ENCODE measurements around the gene PCBP3. TPM values are rescaled to one million over a fixed set of nuclear protein-coding genes. Genes with fewer than 3 reads are reported as not detected.
"Not testable (repeated sequence)": the region's sequence is repeated elsewhere in the genome, so short reads cannot be mapped to it uniquely, and the experiment has no call there.

The PCBP3 gene
- total RNA-seq, 8 experiments from 2014 or later = 2.5 to 20.9 (median 10.0) TPM

DNA sequence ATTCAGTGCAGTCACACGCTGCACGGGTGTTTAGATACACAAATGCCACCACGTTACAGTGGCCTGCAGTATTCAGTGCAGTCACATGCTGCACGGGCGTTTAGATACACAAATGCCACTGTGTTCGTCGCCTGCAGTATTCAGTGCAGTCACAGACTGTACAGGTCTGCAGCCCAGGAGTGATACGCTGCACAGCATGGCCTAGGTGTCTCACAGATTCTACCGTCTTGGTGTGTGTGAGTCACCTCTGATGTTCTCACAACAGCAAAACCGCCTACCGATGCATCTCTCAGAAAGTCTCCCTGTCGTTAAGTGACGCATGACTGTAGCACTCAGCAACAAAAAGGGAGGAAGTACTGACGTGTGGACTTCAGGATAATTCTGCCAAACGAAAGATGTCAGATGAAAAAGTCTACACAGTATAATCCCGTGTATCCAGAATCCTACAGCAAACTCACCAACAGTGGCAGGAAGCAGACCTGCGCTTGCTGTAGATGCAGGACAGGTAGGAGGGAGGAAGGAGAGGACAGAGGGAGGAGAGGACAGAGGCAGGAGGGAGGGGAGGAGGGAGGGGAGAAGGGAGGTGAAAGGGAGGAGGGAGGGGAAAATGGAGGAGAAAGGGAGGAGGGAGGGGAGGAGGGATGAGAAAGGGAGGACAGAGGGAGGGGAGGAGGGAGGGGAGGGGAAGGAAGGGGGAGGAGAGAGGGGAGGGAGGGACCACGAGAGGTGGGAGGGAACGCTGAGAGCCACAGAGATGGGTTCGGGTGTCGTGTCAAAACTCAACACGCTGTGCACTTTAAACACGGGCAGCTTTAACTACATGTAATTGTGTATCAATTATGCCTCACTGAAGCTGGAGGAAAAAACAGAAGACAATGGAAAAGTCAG lies 36.3 kb upstream of the PCBP3 start:
- H3K27ac ChIP-seq = no peak overlapping the region
- in situ Hi-C loops (cut with MboI; ENCODE audit: low pct_unique_long_range_greater_than_20kb in 2 of 9, low sequenced_read_pairs in 9 of 9, unreplicated experiment in 9 of 9) = no loop called here
- WGBS, 10 experiments = 38 to 81% (median 72%) methylated on average over 4 to 9 of the region's 23 CpGs; no CpG with 5 or more reads in 4 of the 10 experiments

DNA sequence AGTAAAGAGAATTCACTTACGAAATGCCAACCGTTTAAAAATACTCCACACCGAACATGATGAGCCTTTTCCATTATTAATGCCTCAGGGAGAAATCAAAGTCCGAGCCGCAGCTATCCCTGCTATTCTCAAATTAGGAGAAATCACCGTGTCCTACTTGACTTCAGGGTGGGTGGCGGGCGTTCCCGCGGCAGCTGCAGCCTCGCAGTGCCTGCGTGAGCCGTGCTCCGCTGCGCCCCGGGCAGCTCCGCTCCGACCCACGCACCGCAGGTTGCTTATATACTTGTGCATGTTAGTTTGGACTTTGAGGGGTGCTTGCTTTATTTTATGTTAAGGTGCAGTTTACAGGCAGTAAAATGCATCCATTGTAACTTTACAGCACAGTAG lies 35.6 kb upstream of the PCBP3 start:
- ATAC-seq (replicated peaks in 6 of 8) = no peak
- in situ Hi-C loops (cut with MboI; ENCODE audit: low pct_unique_long_range_greater_than_20kb in 2 of 9, low sequenced_read_pairs in 9 of 9, unreplicated experiment in 9 of 9) = no loop called here
- no peaks in the 10 kb centered on the region for H3K4me1 ChIP-seq (replicated peaks in 1 of 2)
- H3K4me3 ChIP-seq = no peak overlapping the region
- no peak overlapping the region for H3K27ac ChIP-seq
- 48 to 90% (median 78%) methylated on average over 1 to 20 of the region's 20 CpGs; no CpG with 5 or more reads in 2 of the 10 experiments for WGBS, 10 experiments

More for the DNA sequence above, 36.3 kb upstream of the PCBP3 start:
- peak in 5 of 8 experiments; percentile 73 to 86 (median 81) for ATAC-seq (replicated peaks in 6 of 8)
- Histone ChIP-seq H3K4me1 (replicated peaks in 1 of 2) (no peaks in the 10 kb centered on the region), H3K4me3 (no peak overlapping the region)

DNA sequence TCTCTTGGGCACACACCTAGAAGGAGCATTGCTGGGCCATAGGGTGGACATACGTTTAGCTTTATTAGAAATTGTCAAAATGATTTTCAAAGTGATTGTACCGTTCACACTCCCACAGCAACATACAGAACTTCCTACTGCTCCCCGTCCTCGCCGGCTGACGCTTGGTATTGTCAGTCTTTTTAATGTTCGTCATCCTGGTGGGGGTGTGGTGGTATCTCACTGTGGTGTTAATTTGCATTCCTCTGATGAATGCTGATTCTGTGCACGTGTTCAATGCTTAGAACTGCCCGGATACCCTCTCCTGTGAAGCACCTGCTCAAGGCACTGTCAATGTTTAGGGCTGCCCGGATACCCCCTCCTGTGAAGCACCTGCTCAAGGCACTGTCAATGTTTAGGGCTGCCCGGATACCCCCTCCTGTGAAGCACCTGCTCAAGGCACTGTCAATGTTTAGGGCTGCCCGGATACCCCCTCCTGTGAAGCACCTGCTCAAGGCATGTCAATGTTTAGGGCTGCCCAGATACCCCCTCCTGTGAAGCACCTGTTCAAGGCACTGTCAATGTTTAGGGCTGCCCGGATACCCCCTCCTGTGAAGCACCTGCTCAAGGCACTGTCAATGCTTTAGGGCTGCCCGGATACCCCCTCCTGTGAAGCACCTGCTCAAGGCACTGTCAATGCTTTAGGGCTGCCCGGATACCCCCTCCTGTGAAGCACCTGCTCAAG lies 34.6 kb upstream of the PCBP3 start:
- ATAC-seq (replicated peaks in 6 of 8); H3K4me3 ChIP-seq; H3K4me1 ChIP-seq (replicated peaks in 1 of 2); in situ Hi-C loops (cut with MboI; ENCODE audit: low pct_unique_long_range_greater_than_20kb in 2 of 9, low sequenced_read_pairs in 9 of 9, unreplicated experiment in 9 of 9); H3K27ac ChIP-seq: not testable (repeated sequence)
- 25 to 83% (median 43%) methylated on average over 1 to 9 of the region's 15 CpGs; no CpG with 5 or more reads in 4 of the 10 experiments for WGBS, 10 experiments

DNA sequence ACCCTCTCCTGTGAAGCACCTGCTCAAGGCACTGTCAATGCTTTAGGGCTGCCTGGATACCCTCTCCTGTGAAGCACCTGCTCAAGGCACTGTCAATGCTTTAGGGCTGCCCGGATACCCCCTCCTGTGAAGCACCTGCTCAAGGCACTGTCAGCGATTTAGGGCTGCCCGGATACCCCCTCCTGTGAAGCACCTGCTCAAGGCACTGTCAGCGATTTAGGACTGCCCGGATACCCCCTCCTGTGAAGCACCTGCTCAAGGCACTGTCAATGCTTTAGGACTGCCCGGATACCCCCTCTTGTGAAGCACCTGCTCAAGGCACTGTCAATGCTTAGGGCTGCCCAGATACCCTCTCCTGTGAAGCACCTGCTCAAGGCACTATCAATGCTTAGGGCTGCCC lies 33.9 kb upstream of the PCBP3 start:
- H3K27ac ChIP-seq; H3K4me3 ChIP-seq; ATAC-seq (replicated peaks in 6 of 8); in situ Hi-C loops (cut with MboI; ENCODE audit: low pct_unique_long_range_greater_than_20kb in 2 of 9, low sequenced_read_pairs in 9 of 9, unreplicated experiment in 9 of 9); H3K4me1 ChIP-seq (replicated peaks in 1 of 2): not testable (repeated sequence)
- 55 to 83% (median 60%) methylated on average over 1 to 2 of the region's 6 CpGs; no CpG with 5 or more reads in 7 of the 10 experiments for WGBS, 10 experiments

DNA sequence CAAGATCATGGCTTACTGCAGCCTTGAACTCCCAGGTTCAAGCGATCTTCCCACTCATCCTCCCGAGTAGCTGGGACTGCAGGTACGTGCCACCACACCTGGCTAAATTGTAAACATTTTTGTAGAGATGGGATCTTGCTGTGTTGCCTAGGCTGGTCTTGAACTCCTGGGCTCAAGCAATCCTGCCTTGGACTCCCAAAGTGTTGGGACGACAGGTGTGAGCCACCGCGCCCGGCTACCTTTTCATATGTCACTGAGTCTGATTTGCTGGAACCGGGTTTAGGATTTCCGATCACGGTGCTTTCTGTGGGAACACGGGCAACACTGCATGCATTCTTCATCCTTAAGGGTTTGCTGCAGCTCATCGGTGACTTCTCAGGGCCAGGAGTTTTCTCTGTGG lies 32.2 kb upstream of the PCBP3 start:
- in situ Hi-C loops (cut with MboI; ENCODE audit: low pct_unique_long_range_greater_than_20kb in 2 of 9, low sequenced_read_pairs in 9 of 9, unreplicated experiment in 9 of 9) = no loop called here
- Histone ChIP-seq H3K4me1 (replicated peaks in 1 of 2) (no peaks in the 10 kb centered on the region), H3K27ac (no peak overlapping the region), H3K4me3 (no peak overlapping the region)
- ATAC-seq (replicated peaks in 6 of 8) = no peak
- WGBS, 10 experiments = 81 to 100% (median 93%) methylated on average over 1 to 12 of the region's 12 CpGs; no CpG with 5 or more reads in 1 of the 10 experiments

DNA sequence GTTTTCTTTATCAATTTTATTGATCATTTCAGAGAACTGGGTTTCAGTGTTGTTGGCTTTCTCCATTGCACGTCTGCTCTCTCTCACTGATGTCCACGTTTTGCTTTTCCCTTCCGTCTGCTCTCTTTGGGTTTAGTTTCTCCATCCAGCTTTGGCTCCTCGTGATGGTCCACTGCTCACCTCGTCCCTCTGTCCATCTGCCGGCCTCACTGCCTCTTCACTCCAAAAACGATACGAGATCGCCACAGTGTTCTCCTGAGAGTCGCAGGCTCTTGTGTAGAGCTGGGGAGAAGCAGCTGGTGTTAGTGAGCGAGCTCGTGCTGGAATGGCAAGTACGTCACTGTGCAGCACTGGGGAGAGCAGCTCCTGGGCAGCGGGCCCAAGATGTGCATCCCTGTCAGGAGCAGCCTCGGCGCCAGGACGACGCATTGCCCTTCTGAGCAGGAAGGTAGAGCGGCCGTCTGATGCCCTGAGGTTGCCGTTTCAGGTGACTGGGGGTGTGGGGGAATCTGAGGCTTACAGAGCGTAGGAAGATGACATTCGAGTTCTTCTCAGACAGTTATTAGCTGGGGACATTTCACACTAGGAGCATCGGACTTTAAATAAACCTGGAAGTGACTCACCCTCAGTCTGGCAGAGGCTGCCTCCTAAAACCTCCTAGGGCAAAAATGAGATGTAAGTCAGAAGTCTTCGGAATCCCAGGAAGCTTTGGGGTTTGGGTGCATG lies 31.4 kb upstream of the PCBP3 start:
- in situ Hi-C loops (cut with MboI; ENCODE audit: low pct_unique_long_range_greater_than_20kb in 2 of 9, low sequenced_read_pairs in 9 of 9, unreplicated experiment in 9 of 9) = no loop called here
- 0 to 83% (median 70%) methylated on average over 1 to 9 of the region's 25 CpGs; no CpG with 5 or more reads in 3 of the 10 experiments for WGBS, 10 experiments
- H3K27ac ChIP-seq = no peak overlapping the region
- peak in 3 of 8 experiments; percentile 53 to 72 (median 54) for ATAC-seq (replicated peaks in 6 of 8)
- H3K4me3 ChIP-seq = no peak overlapping the region
- H3K4me1 ChIP-seq (replicated peaks in 1 of 2) = peaks cover 3 to 4% of the 10 kb centered on the region in 2 donors

DNA sequence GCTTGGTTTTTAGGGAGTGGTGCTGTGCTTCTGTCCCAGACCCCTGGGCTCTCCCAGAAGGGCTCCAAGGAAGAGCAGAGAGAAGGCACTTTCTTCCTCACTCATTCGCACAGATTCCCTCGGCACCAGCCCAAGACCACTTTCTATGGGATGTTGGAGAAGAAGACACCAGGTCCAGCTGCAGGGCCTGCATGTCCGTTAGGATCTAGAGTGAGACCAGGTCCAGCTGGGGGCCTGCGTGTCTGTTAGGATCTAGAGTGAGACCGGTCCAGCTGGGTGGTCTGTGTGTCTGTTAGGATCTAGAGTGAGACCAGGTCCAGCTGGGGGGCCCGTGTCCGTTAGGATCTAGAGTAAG lies 30.9 kb upstream of the PCBP3 start:
- H3K4me3 ChIP-seq; ATAC-seq (replicated peaks in 6 of 8); H3K4me1 ChIP-seq (replicated peaks in 1 of 2); H3K27ac ChIP-seq; in situ Hi-C loops (cut with MboI; ENCODE audit: low pct_unique_long_range_greater_than_20kb in 2 of 9, low sequenced_read_pairs in 9 of 9, unreplicated experiment in 9 of 9): not testable (repeated sequence)
- 85 to 90% methylated on average over 2 to 3 of the region's 7 CpGs; no CpG with 5 or more reads in 8 of the 10 experiments for WGBS, 10 experiments

DNA sequence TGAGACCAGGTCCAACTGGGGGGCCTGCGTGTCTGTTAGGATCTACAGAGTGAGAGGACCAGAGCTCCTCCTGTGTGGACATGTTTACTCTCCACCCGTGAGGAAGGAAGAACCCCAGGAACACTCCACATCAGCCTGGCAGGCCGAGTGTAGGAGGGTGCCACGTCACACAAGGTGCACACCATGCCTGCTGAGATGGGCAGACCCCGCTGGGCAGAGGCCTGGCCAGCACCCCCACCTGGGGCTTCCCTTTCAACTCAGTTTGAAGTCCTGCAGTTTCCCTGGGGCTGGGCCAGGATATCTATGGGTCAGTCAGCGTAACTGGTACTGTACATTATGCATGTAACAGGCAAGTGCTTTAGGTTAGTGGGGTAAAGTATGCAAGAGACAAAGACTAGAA lies 30.1 kb upstream of the PCBP3 start:
- Histone ChIP-seq H3K4me3 (no peak overlapping the region), H3K27ac (no peak overlapping the region), H3K4me1 (replicated peaks in 1 of 2) (peaks cover 10 to 16% of the 10 kb centered on the region in 2 donors)
- no peak for ATAC-seq (replicated peaks in 6 of 8)
- in situ Hi-C loops (cut with MboI; ENCODE audit: low pct_unique_long_range_greater_than_20kb in 2 of 9, low sequenced_read_pairs in 9 of 9, unreplicated experiment in 9 of 9) = no loop called here
- WGBS, 10 experiments = 75 to 84% (median 75%) methylated on average over 1 to 4 of the region's 6 CpGs; no CpG with 5 or more reads in 7 of the 10 experiments

DNA sequence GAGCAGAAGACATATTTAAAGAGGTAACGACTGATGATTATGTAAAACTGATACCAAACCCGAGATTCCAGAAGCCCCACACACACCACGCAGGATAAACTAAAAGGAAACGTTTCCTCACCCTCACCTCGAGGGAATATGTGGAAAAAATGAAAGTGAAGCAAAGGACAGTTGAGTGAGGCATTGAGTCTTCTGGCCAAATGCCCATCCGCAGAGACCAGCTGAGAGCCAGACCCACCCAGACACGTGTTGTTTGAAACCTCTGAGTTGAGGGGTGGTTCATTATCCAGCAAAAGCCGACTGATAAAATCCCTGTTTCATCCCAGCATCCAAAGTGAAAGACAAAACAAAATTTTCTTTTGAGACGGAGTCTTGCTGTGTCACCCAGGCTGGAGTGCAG lies 29.6 kb upstream of the PCBP3 start:
- in situ Hi-C loops (cut with MboI; ENCODE audit: low pct_unique_long_range_greater_than_20kb in 2 of 9, low sequenced_read_pairs in 9 of 9, unreplicated experiment in 9 of 9) = no loop called here
- Histone ChIP-seq H3K4me3 (no peak overlapping the region), H3K4me1 (replicated peaks in 1 of 2) (peaks cover 10 to 19% of the 10 kb centered on the region in 2 donors), H3K27ac (no peak overlapping the region)
- WGBS, 10 experiments = 21 to 89% (median 65%) methylated on average over 1 to 8 of the region's 9 CpGs; no CpG with 5 or more reads in 3 of the 10 experiments
- ATAC-seq (replicated peaks in 6 of 8) = peak in 1 of 8 experiments; percentile 31

DNA sequence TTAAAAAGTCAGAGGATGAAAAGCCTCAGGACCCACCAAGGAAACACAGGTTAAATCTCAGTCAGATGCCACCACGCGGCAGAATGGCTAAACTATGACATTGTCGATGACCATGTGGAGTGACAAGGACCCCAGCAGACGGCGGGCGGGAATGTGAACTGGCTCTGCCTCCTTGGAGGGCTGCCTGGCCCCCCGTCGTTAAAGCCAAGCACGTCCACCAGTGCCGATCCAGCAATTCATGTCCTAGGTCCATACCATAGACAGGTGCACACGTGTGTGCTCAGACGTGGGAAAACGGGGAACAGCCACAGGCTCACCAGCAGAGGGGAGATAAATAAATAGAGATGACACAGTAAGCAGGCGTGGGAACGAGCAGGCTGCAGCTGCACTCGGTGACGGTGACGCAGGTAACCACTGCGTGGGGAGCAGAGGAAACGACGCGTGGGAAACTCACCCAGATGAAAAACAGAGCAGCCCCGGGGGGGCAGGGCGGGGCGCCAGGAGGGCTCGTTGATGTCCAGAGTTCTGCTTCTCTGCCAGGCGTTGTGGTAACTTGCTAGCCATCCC lies 28.3 kb upstream of the PCBP3 start:
- Histone ChIP-seq H3K4me1 (replicated peaks in 1 of 2) (peaks cover 17 to 27% of the 10 kb centered on the region in 2 donors), H3K4me3 (no peak overlapping the region), H3K27ac (no peak overlapping the region)
- no peak for ATAC-seq (replicated peaks in 6 of 8)
- 33 to 100% (median 95%) methylated on average over 1 to 15 of the region's 27 CpGs; no CpG with 5 or more reads in 4 of the 10 experiments for WGBS, 10 experiments
- in situ Hi-C loops (cut with MboI; ENCODE audit: low pct_unique_long_range_greater_than_20kb in 2 of 9, low sequenced_read_pairs in 9 of 9, unreplicated experiment in 9 of 9) = no loop called here

DNA sequence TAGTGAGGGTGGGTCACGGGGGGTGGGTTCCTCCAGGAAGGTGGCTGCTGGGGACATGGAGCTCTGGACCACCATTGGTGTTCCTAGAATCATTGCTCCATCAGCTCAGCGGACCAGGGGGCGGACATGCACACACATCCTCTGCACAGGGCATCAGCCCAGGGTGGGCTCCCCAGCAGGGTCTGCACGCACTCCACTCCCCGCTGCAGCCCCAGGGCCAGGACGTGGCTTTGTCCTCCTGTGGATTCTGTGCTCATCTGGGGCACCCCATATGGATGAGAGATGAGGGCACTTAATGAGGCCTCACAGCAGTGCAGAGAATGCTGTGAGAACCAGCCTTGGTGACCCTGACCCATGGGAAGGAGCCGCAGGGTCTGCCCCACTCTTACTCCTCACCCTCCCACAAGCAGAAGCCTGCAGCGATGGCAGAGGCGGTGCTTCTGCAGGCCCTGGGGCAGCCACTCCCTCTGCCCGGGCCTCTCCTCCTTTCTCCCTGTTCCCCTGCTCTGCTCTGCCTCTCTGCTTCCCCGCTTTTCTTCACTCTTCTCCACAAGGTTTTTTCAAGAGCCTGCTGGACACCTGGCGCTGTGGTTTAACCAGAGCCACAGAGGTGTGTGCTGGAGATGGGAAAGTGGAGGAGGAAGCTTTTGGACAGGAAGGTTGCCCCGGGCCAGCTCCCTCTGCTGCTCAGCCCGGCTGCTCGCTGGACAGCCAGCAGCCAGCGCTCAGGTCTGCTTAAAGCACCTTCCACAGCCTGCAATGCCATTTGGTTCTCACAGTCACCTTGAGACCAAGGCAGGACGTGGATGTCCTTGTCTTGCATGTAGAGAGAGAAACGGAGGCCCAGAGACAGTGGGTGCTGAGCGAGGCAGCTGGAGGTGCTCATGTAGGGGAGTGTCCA lies 26.3 kb upstream of the PCBP3 start:
- Histone ChIP-seq H3K27ac (no peak overlapping the region), H3K4me3 (no peak overlapping the region), H3K4me1 (replicated peaks in 1 of 2) (peaks cover 26 to 31% of the 10 kb centered on the region in 2 donors)
- in situ Hi-C loops (cut with MboI; ENCODE audit: low pct_unique_long_range_greater_than_20kb in 2 of 9, low sequenced_read_pairs in 9 of 9, unreplicated experiment in 9 of 9) = no loop called here
- ATAC-seq (replicated peaks in 6 of 8) = peak in 7 of 8 experiments; percentile 31 to 59 (median 49)
- 28 to 80% (median 62%) methylated on average over 1 to 5 of the region's 19 CpGs; no CpG with 5 or more reads in 4 of the 10 experiments for WGBS, 10 experiments

DNA sequence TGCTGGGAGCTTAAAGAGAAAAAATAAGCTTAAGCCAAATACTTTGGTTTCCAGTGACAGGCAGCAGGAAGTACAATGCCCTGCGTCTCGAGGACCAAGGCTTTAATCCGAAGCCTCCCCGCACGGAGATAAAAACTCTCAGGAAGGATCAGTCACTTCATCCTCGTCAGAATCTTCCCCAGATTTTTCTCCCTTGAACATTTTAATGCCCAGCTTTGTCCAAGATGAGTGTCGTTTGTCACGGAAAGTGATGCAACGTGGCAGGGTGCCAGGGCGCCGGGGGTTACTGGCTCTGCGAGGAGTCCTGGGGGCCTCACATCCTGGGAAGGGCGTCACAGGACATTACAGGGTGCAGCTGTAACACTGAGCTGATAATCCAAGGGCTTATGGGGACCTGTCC lies 25.2 kb upstream of the PCBP3 start:
- Histone ChIP-seq H3K4me3 (no peak overlapping the region), H3K4me1 (replicated peaks in 1 of 2) (peaks cover 26 to 31% of the 10 kb centered on the region in 2 donors), H3K27ac (no peak overlapping the region)
- in situ Hi-C loops (cut with MboI; ENCODE audit: low pct_unique_long_range_greater_than_20kb in 2 of 9, low sequenced_read_pairs in 9 of 9, unreplicated experiment in 9 of 9) = no loop called here
- peak in 3 of 8 experiments; percentile 28 to 73 (median 35) for ATAC-seq (replicated peaks in 6 of 8)
- WGBS, 10 experiments = 0 to 77% (median 45%) methylated on average over 1 to 12 of the region's 13 CpGs; no CpG with 5 or more reads in 3 of the 10 experiments

All from motor neuron (in vitro differentiated cells).